ENCODE measurements around the gene ATP8B3.
A peak's percentile ranks its signal among the peaks of the same experiment; 100 is the strongest.

GRCh38 chr19:1819341-1820255, 7.5 kb upstream of the ATP8B3 start:
- TF ChIP-seq, protein P1, sequence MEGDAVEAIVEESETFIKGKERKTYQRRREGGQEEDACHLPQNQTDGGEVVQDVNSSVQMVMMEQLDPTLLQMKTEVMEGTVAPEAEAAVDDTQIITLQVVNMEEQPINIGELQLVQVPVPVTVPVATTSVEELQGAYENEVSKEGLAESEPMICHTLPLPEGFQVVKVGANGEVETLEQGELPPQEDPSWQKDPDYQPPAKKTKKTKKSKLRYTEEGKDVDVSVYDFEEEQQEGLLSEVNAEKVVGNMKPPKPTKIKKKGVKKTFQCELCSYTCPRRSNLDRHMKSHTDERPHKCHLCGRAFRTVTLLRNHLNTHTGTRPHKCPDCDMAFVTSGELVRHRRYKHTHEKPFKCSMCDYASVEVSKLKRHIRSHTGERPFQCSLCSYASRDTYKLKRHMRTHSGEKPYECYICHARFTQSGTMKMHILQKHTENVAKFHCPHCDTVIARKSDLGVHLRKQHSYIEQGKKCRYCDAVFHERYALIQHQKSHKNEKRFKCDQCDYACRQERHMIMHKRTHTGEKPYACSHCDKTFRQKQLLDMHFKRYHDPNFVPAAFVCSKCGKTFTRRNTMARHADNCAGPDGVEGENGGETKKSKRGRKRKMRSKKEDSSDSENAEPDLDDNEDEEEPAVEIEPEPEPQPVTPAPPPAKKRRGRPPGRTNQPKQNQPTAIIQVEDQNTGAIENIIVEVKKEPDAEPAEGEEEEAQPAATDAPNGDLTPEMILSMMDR (IDR thresholded peaks at IDR 0.05 in 2 of 3, conservative IDR thresholded peaks at IDR 0.05 in 1 of 3; ENCODE audit: control insufficient read depth in 2 of 3, extremely low read depth in 1 of 3, insufficient read depth in 1 of 3, low read depth in 3 of 3, low read length in 3 of 3), result no peak
- TF ChIP-seq POLR2A (IDR thresholded peaks at IDR 0.05; ENCODE audit: low read depth, low read length), result peak; percentile 20; the same call in 1 of the 2 replicates
- no peak for TF ChIP-seq ZBTB40 (IDR thresholded peaks at IDR 0.05; ENCODE audit: borderline replicate concordance)
- no peak for TF ChIP-seq RUNX3 (IDR thresholded peaks at IDR 0.05; ENCODE audit: low read length)
- TF ChIP-seq NFIC (IDR thresholded peaks at IDR 0.05; ENCODE audit: low read depth, low read length), result no peak
- TF ChIP-seq CEBPZ (IDR thresholded peaks at IDR 0.05; ENCODE audit: low read depth, low read length), result no peak
- no peak for TF ChIP-seq NFYA (IDR thresholded peaks at IDR 0.05; ENCODE audit: borderline replicate concordance, low read depth, low read length)
- no peak for TF ChIP-seq CREB1 (IDR thresholded peaks at IDR 0.05; ENCODE audit: low read depth)
- no peak for TF ChIP-seq GABPA (IDR thresholded peaks at IDR 0.05; ENCODE audit: low read depth)
- no peak for TF ChIP-seq POLR2AphosphoS5 (IDR thresholded peaks at IDR 0.05; ENCODE audit: low read length)
- no peak for TF ChIP-seq RAD21 (IDR thresholded peaks at IDR 0.05; ENCODE audit: insufficient read depth, low read depth, low read length)
- TF ChIP-seq EZH2 (IDR thresholded peaks at IDR 0.05; ENCODE audit: borderline replicate concordance, control insufficient read depth, low read depth, low read length), result no peak
- TF ChIP-seq BCL11A (IDR thresholded peaks at IDR 0.05; ENCODE audit: low read depth, low read length), result no peak
- no peak for TF ChIP-seq RELA (IDR thresholded peaks at IDR 0.05; ENCODE audit: borderline replicate concordance, partially characterized antibody)

All from GM12878 (cell line).